DMS114 treated with DMSO at 0.1 percent for 48 hours (cell line): ENCODE measurements around the gene OR6C70.

Experiments
- DNase-seq: peaks from one replicate; lab custom pipeline; 2025; ENCODE audit not compliant: unreplicated experiment; lab: John Stamatoyannopoulos, UW

OR6C70 gene

GRCh38 chr12:55420307-55420962 is 49.5 kb downstream of the OR6C70 start:
- DNase-seq, result no peak
